GM12878 (cell line): Measurements from ENCODE around the gene VWA8. TPM values are rescaled to one million over a fixed set of nuclear protein-coding genes. Genes with fewer than 3 reads are reported as not detected.

Experiments used
- ATAC-seq: fragments of 200-7000 bp; cut with Tn5 transposase; 3 replicates; pipeline ENCODE4 v1.9.1; 2020; ENCODE audit warnings: mild to moderate bottlenecking, moderate library complexity
- BruUV-seq: library from RNA; stranded (reverse); fragments of 400-500 nt; replicated peaks from 2 replicates; lab custom pipeline; 2021; lab: Mats Ljungman, UMichigan
- CTCF ChIA-PET: fragments of 300-600 bp; sonication (Branson Sonifier 250); formaldehyde crosslinking; extraction: SDS; loops from one replicate; lab custom pipeline; 2021; ENCODE audit warnings: inconsistent platforms; lab: Yijun Ruan, JAX
- POLR2A ChIA-PET: fragments of 350-600 bp; formaldehyde crosslinking; extraction: SDS; loops from one replicate; lab custom pipeline; 2021; ENCODE audit warnings: inconsistent platforms; lab: Charles Lee
- RAD21 ChIA-PET: fragments of 300-600 bp; sonication (Branson Sonifier 250); formaldehyde crosslinking; loops from one replicate; lab custom pipeline; 2023; ENCODE audit warnings: antibody characterized with exemption; ENCODE audit not compliant: unreplicated experiment; lab: Charles Lee
- SMC1A ChIA-PET: fragments of 300-600 bp; sonication (Branson Sonifier 250); formaldehyde crosslinking; loops from one replicate; lab custom pipeline; 2023; ENCODE audit not compliant: unreplicated experiment, uncharacterized antibody; lab: Charles Lee
- DNase-seq: peaks from one replicate; pipeline ENCODE4 v3.0.0-alpha.2; 2011; ENCODE audit warnings: low read depth, low spot score
- FAIRE-seq: peaks from 3 replicates; lab custom pipeline; 2011; peaks lifted over from hg19 to GRCh38; lab: Jason Lieb, UNC
- H2AFZ ChIP-seq: 2 replicates; pipeline ENCODE4 v1.6.0; 2011; ENCODE audit warnings: low read depth, low read length, control low read depth; ENCODE audit not compliant: control insufficient read depth
- H3K27ac ChIP-seq: 2 replicates; pipeline ENCODE4 v1.5.1; 2011; ENCODE audit warnings: control low read depth; ENCODE audit not compliant: control insufficient read depth, insufficient read depth
- H3K27me3 ChIP-seq, 2 experiments: replicated peaks in 1 of 2; 2 replicates each; pipeline versions ENCODE4 v1.6.0 to v1.6.1; 2011; ENCODE audit warnings: low read length in 1 of 2; ENCODE audit not compliant: control insufficient read depth in 2 of 2, insufficient read depth in 2 of 2
- H3K36me3 ChIP-seq, 2 experiments: 2 replicates each; pipeline ENCODE4 v1.5.1; 2011; ENCODE audit warnings: low read length in 1 of 2; ENCODE audit not compliant: control insufficient read depth in 2 of 2, insufficient read depth in 2 of 2
- H3K4me1 ChIP-seq: 2 replicates; pipeline ENCODE4 v1.6.1; 2011; ENCODE audit warnings: mild to moderate bottlenecking, low read length, moderate library complexity, mixed read lengths; ENCODE audit not compliant: control insufficient read depth, insufficient read depth
- H3K4me2 ChIP-seq: 2 replicates; pipeline ENCODE4 v1.6.0; 2011; ENCODE audit warnings: control low read depth; ENCODE audit not compliant: control insufficient read depth, insufficient read depth
- H3K4me3 ChIP-seq: fragments of 200-600 bp; sonication (generic); 2 replicates; pipeline ENCODE4 v1.5.1; 2016
- H3K79me2 ChIP-seq: 2 replicates; pipeline ENCODE4 v1.6.0; 2011; ENCODE audit warnings: low read length; ENCODE audit not compliant: control insufficient read depth, insufficient read depth
- H3K9ac ChIP-seq: 2 replicates; pipeline ENCODE4 v1.8.0; 2011; ENCODE audit warnings: low read length, control low read depth, mixed read lengths; ENCODE audit not compliant: control insufficient read depth, insufficient read depth
- H3K9me3 ChIP-seq: replicated peaks from 3 replicates; pipeline ENCODE4 v1.5.1; 2011; ENCODE audit warnings: mild to moderate bottlenecking, low read length; ENCODE audit not compliant: control insufficient read depth, insufficient read depth
- H4K20me1 ChIP-seq: 2 replicates; pipeline ENCODE4 v1.6.0; 2011; ENCODE audit not compliant: control insufficient read depth, insufficient read depth
- EGR1 ChIP-seq, 2 experiments: IDR thresholded peaks; 1 replicate in 1 of 2; 2 replicates in 1 of 2; pipeline ENCODE4 v1.6.1; 2011 to 2012; ENCODE audit warnings: low read depth in 2 of 2, low read length in 2 of 2, borderline replicate concordance in 1 of 2, mild to moderate bottlenecking in 1 of 2, moderate library complexity in 1 of 2
- GATAD2B ChIP-seq: fragments of 450-650 bp; conservative IDR thresholded peaks from 2 replicates; pipeline ENCODE4 v1.6.1; 2017; ENCODE audit warnings: low read depth, mild to moderate bottlenecking, moderate library complexity
- MTA2 ChIP-seq: fragments of 450-650 bp; IDR thresholded peaks from 2 replicates; pipeline ENCODE4 v1.6.1; 2016; ENCODE audit warnings: low read depth, mild to moderate bottlenecking, moderate library complexity
- RELA ChIP-seq: fragments of 450-650 bp; IDR thresholded peaks from 2 replicates; pipeline ENCODE4 v1.8.0; 2014; ENCODE audit warnings: borderline replicate concordance; ENCODE audit not compliant: partially characterized antibody
- RUNX3 ChIP-seq: IDR thresholded peaks from 2 replicates; pipeline ENCODE4 v1.6.1; 2012; ENCODE audit warnings: low read length, inconsistent platforms
- SRF ChIP-seq, 2 experiments: IDR thresholded peaks; 2 replicates each; pipeline ENCODE4 v1.6.1; 2011; ENCODE audit warnings: low read depth in 2 of 2, low read length in 2 of 2, mild to moderate bottlenecking in 1 of 2, moderate library complexity in 1 of 2
- WGBS: methylation state at CpG from one replicate; pipeline ENCODE4 v1.1.6; 2016; ENCODE audit warnings: low lambda C conversion rate; ENCODE audit not compliant: insufficient replicate concordance, insufficient coverage; ENCODE audit errors: missing lambda C conversion rate; 5-methylcytosine and 5-hydroxymethylcytosine counted together
- in situ Hi-C: fragments of 300-500 bp; cut with MboI; formaldehyde crosslinking; loops from 9 replicates; pipeline ENCODE4 v1.14.3; 2018; ENCODE audit warnings: mixed read lengths
- intact Hi-C: fragments of 100-400 bp; cut with micrococcal nuclease; formaldehyde crosslinking; loops from one replicate; pipeline ENCODE4 v1.14.2; 2022; ENCODE audit not compliant: unreplicated experiment
- polyA plus RNA-seq, 11 experiments: library from polyadenylated mRNA; depleted of rRNA in 4 of 11; unstranded in 6 of 11; stranded (reverse) in 5 of 11; fragments of >200 nt; fragmentation: Nextera tagmentation in 4 of 11; fragmentation: Illumina TruSeq in 1 of 11; extraction: Ambion mirVana in 4 of 11; extraction: Trizol in 1 of 11; gene quantifications; 1 replicate in 1 of 11; 2 replicates in 10 of 11; pipeline versions ENCODE4 v1.2.1 to v1.2.3, GENCODE V29; 2011 to 2016; ENCODE audit warnings: inconsistent platforms in 2 of 11, missing spikeins in 2 of 11, low read depth in 1 of 11
- total RNA-seq, 4 experiments: library from RNA; depleted of rRNA in 3 of 4; stranded (reverse); fragments of >200 nt in 3 of 4; fragmentation: Illumina TruSeq in 1 of 4; extraction: Trizol in 1 of 4; gene quantifications; 2 replicates each; pipeline versions ENCODE4 v1.2.1 to v1.2.3, GENCODE V29; 2013 to 2021
- TF ChIP-seq, protein P1 (sequence below): IDR thresholded peaks from 2 replicates; pipeline ENCODE4 v1.6.1; 2012; ENCODE audit warnings: low read depth, low read length, improper control_type of control experiment
- TF ChIP-seq, protein P2 (sequence below): IDR thresholded peaks from 2 replicates; pipeline ENCODE4 v1.6.1; 2012; ENCODE audit warnings: improper control_type of control experiment, low read depth, low read length; ENCODE audit not compliant: insufficient replicate concordance

VWA8 gene
- total and polyA plus RNA-seq, 10 of the 15 experiments (the other 5 are each of a cell fraction or from before 2014, with no cell fraction given), result 3.0 to 21.8 (median 13.5) TPM

DNA sequence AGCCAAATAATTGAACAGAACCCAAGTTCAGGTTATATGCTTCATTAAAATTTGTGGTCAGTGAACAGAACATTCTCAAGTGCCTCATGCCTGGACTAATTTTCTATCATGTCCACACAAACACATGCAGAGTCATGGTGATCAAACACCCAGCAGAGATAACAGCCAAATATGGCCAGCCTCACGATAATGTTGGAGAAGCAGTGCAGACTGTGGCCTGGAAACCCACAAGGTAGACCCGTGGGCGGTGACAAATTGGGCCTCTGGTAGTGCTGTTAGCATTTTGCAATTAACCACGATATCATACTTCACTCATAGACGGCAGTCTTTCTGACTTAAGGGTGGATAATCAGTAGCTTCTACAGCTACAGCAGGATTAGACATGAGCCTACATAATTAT lies 35.0 kb upstream of the VWA8 start:
- no peaks in the 10 kb centered on the region; the same call in 2 of the 3 replicates for H3K9me3 ChIP-seq
- no peak for DNase-seq
- RAD21 ChIA-PET, result no interaction called here
- WGBS, result 28% methylated on average over 5 of the region's 5 CpGs
- SMC1A ChIA-PET, result no interaction called here
- no peaks in the 10 kb centered on the region for H3K4me1 ChIP-seq
- H3K9ac ChIP-seq, result no peak overlapping the region
- TF ChIP-seq EGR1 (IDR thresholded peaks at IDR 0.05; ENCODE audit: borderline replicate concordance in 1 of 2, low read depth in 2 of 2, low read length in 2 of 2) (peak in 1 of 2 experiments; percentile 47; a peak in 1 of 3 replicates), RELA (no peak), RUNX3 (peak; percentile 75), SRF (IDR thresholded peaks at IDR 0.05; ENCODE audit: low read depth in 2 of 2, low read length in 2 of 2) (peak in 1 of 2 experiments; percentile 77; a peak in 2 of 4 replicates), MTA2 (peak; percentile 16; the same call in 1 of the 2 replicates), GATAD2B (no peak)
- TF ChIP-seq, protein P1, sequence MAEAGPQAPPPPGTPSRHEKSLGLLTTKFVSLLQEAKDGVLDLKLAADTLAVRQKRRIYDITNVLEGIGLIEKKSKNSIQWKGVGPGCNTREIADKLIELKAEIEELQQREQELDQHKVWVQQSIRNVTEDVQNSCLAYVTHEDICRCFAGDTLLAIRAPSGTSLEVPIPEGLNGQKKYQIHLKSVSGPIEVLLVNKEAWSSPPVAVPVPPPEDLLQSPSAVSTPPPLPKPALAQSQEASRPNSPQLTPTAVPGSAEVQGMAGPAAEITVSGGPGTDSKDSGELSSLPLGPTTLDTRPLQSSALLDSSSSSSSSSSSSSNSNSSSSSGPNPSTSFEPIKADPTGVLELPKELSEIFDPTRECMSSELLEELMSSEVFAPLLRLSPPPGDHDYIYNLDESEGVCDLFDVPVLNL, result no peak
- TF ChIP-seq, protein P2, sequence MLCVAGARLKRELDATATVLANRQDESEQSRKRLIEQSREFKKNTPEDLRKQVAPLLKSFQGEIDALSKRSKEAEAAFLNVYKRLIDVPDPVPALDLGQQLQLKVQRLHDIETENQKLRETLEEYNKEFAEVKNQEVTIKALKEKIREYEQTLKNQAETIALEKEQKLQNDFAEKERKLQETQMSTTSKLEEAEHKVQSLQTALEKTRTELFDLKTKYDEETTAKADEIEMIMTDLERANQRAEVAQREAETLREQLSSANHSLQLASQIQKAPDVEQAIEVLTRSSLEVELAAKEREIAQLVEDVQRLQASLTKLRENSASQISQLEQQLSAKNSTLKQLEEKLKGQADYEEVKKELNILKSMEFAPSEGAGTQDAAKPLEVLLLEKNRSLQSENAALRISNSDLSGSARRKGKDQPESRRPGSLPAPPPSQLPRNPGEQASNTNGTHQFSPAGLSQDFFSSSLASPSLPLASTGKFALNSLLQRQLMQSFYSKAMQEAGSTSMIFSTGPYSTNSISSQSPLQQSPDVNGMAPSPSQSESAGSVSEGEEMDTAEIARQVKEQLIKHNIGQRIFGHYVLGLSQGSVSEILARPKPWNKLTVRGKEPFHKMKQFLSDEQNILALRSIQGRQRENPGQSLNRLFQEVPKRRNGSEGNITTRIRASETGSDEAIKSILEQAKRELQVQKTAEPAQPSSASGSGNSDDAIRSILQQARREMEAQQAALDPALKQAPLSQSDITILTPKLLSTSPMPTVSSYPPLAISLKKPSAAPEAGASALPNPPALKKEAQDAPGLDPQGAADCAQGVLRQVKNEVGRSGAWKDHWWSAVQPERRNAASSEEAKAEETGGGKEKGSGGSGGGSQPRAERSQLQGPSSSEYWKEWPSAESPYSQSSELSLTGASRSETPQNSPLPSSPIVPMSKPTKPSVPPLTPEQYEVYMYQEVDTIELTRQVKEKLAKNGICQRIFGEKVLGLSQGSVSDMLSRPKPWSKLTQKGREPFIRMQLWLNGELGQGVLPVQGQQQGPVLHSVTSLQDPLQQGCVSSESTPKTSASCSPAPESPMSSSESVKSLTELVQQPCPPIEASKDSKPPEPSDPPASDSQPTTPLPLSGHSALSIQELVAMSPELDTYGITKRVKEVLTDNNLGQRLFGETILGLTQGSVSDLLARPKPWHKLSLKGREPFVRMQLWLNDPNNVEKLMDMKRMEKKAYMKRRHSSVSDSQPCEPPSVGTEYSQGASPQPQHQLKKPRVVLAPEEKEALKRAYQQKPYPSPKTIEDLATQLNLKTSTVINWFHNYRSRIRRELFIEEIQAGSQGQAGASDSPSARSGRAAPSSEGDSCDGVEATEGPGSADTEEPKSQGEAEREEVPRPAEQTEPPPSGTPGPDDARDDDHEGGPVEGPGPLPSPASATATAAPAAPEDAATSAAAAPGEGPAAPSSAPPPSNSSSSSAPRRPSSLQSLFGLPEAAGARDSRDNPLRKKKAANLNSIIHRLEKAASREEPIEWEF, result no peak
- intact Hi-C loops, result no loop called here
- H3K27me3 ChIP-seq, result no peaks in the 10 kb centered on the region; a peak in 1 of 4 replicates
- ATAC-seq, result peak; percentile 57; the same call in 2 of the 3 replicates
- no peaks in the 10 kb centered on the region for H3K79me2 ChIP-seq
- no peak overlapping the region for H3K27ac ChIP-seq
- no peak for FAIRE-seq
- in situ Hi-C loops, result no loop called here
- H2AFZ ChIP-seq, result no peak overlapping the region
- no peak overlapping the region for H3K4me2 ChIP-seq
- POLR2A ChIA-PET, result no interaction called here
- no TSS peak for BruUV-seq
- no peak overlapping the region for H3K4me3 ChIP-seq
- no peaks in the 10 kb centered on the region for H3K36me3 ChIP-seq
- H4K20me1 ChIP-seq, result no peaks in the 10 kb centered on the region
- CTCF ChIA-PET, result no interaction called here
